Left forelimb (tissue), 1 donor: Measurements from ENCODE around the gene NGEF.

Experiments
- DNase-seq: peaks from one replicate; pipeline ENCODE4 v3.0.0-alpha.2; 2018; ENCODE audit warnings: low spot score

NGEF gene

DNA sequence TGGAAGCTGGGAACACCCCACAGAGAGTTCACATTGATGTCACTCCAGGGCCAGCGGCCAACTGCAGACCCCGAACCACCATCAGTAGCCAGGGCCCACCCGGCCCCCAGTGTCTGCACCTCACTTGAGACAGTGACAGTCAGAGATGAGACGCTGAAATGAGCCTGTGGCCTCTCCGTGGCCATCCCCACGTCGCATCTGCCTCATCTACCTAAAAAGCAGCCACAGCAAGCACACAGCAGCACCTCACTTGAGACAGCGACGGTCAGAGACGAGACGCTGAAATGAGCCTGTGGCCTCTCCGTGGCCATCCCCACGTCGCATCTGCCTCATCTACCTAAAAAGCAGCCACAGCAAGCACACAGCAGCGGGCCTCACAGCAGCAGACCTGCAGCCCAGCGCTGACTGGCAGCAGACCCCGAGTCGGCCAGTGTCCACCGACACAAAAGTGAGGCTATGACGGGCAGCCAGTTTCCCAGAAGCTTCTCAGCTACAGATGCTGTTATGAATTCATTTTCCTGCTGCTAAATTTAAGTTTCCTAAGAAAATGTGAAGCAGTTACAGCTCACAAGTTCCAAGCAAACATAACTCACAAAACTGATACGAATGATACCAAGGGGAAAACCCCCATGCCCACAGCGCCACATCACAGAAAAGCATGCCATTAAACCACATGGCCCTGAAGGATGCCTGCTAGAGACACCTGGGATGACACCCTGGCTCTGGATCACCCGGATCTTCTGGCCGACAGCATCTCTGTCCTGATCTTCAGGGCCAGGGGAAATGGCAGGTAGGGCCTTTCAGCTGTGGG is 115.3 kb downstream of the NGEF start:
- DNase-seq, result no peak

- peak; percentile 58 for DNase-seq
Observed at GRCh38 chr2:232896720-232897597, 116.1 kb downstream of the NGEF start.

- no peak for DNase-seq
Observed at GRCh38 chr2:232896111-232896510, 116.9 kb downstream of the NGEF start.

DNA sequence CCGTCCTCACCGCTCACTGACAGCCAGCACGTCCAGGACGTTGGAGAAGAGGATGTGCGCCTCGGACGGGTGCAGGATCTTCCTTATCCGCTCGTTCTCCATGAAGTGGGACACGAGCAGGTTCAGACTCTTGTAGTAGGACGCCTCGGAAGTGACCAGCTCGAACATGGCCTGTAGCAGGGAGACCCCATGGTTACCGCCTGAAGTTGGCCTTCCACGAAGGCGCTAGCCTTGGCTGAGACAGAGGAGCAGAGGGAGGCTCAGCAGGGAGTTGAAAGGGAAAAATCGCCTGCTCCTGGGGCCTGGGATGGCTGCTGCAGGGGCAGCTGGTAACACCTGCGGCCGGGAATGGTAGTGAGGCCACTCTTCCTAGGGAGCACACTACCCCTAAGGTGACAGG is 118.3 kb downstream of the NGEF start:
- peak; percentile 45 for DNase-seq

DNA sequence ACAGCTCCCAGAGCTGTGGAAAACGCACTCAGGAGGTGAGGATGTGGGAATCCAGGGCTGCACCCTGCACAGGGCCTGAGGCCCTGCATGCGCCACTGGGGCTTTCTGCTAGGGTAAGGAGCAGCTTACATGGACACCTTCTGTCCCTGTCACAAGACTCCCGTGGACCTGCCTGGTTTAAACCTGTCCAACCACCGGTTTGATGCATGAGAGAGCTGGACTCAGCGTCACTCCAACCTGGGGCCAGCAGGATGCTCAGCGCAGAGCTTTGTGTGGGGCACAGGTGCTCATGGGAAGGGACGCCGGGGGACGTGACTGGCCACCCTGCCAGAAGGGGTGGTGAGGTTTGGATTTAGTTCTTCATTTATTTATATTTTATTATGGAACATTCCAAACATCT is 118.8 kb downstream of the NGEF start:
- DNase-seq, result no peak

DNA sequence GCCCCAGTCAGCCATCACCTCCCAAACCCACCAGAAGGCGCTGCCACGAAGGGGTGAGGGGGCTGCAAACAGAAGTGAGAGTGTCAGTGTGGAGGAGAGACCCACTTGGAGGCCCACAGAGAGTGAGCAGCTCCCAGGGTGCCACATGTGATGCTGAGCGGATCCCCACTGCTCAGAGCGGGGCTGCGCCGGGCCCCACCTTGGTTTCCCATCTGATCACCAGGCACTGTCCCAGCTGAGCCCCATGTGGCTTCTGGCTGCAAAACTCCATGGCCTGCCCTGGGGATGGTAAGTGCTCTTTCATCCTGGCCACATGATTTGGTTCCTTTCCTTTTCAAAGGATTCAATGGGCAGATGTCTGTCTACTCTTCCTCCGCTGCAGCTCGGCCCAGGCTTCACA is 119.2 kb downstream of the NGEF start:
- DNase-seq, result no peak

DNA sequence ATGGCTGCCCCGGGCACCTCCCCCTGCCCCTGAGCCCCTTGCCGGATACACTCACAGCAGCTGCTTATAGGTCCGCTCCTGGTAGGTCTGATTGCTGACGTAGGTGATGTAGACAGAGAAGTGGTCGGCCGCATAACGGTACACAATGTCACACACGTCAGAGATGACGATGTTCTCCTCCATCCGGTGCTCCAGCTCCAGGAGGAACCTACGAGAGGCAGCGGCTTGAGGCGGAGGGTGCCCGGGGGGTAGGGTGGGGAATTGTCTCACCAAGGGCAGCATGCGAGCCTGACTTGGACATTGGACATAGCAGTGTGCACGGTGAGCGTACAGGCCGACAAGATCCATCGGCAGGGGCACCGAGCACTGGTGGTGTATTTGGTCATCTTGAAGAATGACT is 120.2 kb downstream of the NGEF start:
- DNase-seq, result peak; percentile 49

GRCh38 chr2:232892221-232892620 is 120.8 kb downstream of the NGEF start:
- DNase-seq, result no peak

- DNase-seq, result peak; percentile 37
Observed at GRCh38 chr2:232891621-232892071, 121.4 kb downstream of the NGEF start.

- DNase-seq, result peak; percentile 62
Observed at GRCh38 chr2:232890896-232891601, 122.0 kb downstream of the NGEF start.

DNA sequence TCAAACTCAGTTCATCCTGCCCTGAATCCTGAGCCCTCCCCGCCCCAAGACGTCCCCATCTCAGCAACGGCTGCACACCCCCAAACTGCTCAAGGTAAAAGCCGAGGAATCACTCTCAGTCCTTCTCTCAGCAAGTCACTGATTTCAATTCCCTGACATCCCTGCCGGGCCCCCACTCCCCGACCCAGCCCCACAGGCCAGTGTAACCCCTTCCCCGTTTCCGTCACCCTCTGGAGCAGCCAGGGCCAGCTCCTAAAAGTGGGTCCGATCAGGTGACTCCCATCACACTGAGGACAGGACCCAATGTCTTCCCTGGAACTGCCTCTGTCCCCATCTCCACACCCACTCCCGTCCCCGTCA is 122.5 kb downstream of the NGEF start:
- no peak for DNase-seq

DNA sequence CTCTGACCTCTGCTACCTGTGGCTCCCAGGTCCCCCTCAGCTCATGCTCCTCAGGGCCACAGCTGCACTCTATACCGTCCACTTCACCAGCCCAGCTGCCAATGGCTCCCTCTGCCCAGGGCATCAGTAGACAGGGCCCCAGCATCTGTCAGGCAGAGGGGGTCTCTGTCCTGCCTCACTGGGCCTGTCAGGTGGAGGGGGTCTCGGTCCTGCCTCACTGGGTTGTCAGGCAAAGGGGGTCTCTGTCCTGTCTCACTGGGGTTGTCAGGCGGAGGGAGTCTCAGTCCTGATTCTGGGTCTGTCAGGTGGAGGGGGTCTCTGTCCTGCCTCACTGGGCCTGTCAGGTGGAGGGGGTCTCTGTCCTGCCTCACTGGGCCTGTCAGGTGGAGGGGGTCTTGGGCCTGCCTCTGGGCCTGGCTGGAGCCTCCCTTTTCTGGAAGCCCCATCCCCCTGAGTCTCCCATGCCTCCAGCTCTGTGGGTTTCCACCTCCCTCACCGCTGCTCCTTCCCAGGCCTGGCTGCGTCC is 123.1 kb downstream of the NGEF start:
- peak; percentile 23 for DNase-seq

- DNase-seq, result peak; percentile 28
Observed at GRCh38 chr2:232888839-232889529, 124.1 kb downstream of the NGEF start.

DNA sequence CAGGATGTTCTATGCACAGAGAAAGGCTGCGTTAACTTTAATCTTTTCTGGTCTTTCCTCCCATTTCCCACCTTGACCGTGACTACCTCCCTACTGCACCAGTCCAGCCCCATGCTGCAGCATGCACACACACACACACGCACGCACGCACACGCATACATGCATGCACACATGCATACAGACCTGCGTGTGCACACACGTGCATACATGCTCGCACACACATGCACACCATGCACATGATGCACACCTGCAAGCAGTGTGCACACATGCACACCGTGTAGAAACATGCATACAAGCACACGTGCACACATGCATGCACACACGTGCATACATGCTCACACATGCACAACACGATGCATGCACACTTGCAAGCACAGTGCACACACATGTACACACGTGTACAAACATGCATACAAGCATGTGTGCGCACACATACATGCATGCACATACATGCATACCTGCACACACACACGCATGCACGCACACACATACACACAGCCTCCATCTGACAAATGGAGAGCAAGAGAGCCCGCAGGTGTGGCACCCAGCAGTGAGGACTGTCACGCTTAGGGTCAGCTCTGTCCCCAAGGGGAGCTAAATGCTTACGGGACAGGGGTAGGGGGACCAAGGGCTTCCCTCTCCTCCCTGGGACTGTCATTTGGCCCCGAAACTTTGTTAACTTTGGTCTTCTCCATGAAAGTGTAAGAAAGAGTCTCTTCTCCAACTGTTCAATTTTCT is 124.8 kb downstream of the NGEF start:
- peak; percentile 26 for DNase-seq

DNA sequence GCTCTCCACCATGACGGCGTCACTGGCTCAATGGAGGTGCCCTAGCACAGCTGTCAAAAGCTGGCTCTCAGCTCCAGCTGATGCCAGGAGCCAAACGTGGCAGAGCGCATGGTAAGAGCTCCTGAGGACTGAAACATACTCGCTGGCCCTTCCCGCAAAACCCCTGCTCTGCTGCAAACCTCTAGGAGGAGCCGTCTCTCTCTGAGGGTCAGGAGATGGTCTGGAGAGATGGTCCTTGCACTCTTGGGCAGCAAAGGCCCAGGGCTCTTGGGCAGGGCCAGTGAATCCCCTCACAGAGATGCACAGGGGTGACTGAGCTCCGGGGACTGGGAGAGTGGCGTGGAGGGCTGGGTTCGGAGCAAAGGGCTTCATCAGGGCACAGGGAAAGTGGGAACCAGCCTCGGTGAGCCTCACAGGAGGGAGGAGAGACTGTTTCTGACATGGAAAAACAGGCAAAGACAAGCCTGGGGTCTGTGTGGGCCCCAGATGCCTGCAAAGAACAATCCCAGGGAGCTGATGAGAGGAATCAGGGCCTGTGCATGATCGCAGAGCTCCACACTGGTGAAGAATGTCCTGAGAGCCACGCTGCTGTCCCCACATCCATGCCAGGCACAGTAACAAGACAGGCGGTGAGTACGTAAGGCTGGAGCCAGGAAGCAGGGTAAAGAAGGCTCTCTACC is 125.7 kb downstream of the NGEF start:
- DNase-seq, result peak; percentile 49

DNA sequence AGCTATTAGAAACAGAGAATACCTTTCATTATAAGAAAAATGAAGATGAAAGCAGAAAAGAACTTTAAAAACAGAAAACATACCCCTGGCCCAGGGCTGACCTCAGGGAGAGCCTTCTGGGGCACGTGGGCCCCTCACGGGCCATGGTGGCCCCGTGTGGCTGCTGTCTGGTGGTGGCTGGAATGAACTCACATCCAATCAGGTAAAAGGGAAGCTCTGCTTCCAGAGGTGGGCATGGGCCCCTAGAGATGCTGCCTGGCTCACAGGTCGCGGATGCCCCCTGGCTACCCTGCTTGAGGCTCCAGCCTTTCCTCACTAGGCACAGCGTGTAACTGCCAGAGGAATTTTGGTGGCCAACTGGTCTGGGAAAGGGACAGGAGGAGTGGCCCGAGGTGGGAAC is 126.4 kb downstream of the NGEF start:
- peak; percentile 17 for DNase-seq

DNA sequence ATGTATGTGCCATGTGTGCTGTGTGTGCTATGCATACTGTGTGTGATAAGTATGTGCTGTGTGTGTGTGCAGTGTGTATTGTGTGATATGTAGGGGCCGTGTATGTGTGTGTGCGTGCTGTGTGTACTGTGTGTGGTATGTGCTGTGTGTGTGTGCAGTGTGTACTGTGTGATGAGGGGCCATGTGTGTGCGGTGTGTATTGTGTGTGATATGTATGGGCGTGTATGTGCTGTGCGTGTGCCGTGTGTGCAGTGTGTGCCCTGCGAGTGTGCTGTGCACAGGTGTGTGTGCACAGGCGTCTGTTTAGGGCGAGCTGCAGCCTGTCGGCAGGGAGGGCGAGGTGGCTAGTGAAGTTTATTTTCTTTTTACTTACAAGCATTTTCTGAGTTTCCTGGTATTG is 126.9 kb downstream of the NGEF start:
- peak; percentile 25 for DNase-seq

DNA sequence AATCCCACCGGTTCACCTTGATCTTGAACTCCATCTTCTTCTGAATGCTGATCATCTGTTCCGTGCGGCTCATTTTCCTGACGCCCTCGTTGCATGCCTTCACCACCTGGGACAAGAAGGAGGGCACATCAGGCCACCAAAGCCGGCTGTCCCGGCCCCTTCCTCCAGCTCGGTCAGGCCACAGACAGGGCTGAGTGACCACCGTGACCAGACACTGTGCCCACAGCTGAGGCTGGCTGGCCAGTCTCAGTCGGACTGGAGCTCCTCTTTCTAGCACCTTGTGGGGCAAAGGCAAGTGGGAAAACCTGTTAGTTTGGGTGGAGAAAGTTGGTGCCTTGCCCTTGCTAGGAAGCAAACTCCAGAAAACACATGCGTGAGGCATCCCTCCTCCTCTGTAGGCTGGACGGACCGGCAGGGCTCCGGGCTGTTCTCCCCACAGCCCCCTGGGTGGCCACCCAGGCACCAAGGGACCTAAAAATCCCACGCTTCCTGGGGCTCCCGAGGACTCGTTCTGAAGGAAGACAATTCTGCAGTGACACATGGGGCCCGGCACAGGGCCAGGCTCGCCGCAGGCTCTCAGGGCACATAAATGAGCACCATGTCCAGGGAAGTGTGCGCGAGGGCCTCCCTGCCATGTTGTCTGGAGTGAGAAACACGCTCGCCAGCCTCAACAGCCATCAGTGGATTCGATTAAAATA is 127.6 kb downstream of the NGEF start:
- DNase-seq, result peak; percentile 50

GRCh38 chr2:232884549-232885263 is 128.3 kb downstream of the NGEF start:
- DNase-seq, result peak; percentile 41
